SH-SY5Y (cell line): Measurements from ENCODE around the gene RNU6-1.

Source experiments
- GATA2 ChIP-seq: IDR thresholded peaks from 2 replicates; pipeline ENCODE4 v1.6.1; 2011; ENCODE audit warnings: mild to moderate bottlenecking, low read depth, low read length
- GATA3 ChIP-seq: IDR thresholded peaks from 2 replicates; pipeline ENCODE4 v1.6.1; 2011; ENCODE audit warnings: low read depth, mild to moderate bottlenecking, low read length, moderate library complexity

Gene RNU6-1

DNA sequence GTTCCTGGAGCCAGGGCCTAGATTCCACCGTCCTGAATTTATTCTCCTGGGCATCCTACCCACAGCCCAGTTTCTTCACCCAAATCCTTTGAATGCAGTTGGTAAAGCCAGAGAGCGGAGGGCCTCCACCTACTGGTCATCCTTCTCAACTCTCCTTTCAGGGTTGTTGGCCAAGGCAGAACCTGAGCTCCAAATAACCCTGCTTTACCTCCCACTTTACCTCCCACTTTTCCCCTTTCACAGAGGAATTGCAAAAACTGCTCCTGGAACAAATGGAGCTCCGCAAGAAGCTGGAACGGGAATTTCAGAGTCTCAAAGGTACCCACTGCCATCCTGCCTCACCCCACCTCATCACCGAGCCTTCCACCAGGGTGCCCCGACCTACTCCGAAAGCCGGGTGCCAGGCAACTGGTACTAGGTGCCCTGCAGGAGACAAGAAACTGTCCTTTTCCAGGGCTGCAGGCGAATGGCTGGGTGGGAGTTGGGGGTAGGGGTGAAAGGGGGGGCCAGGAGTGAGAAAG, 7.8 kb downstream of the RNU6-1 start:
- no peak for TF ChIP-seq GATA3
- no peak for TF ChIP-seq GATA2

DNA sequence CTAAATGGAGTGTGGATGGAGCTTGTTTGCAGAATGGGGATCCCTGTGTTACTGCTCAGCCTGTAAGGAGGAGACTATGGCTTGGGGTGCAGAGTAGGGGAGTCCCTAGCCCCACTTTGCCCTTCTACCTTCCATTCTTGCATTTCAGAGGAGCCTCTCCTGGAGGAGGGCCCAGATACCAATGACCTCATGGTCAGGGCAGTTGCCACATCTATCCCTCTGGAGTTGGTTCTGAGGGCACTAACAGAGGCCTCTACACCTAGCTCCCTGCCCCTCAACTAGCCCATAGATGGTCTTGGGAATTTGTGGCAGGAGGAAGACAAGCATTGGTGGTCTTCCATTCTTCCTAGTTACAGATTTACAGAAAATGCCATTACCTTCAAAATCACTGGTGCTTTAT, 8.5 kb downstream of the RNU6-1 start:
- TF ChIP-seq GATA3 (no peak), GATA2 (no peak)

DNA sequence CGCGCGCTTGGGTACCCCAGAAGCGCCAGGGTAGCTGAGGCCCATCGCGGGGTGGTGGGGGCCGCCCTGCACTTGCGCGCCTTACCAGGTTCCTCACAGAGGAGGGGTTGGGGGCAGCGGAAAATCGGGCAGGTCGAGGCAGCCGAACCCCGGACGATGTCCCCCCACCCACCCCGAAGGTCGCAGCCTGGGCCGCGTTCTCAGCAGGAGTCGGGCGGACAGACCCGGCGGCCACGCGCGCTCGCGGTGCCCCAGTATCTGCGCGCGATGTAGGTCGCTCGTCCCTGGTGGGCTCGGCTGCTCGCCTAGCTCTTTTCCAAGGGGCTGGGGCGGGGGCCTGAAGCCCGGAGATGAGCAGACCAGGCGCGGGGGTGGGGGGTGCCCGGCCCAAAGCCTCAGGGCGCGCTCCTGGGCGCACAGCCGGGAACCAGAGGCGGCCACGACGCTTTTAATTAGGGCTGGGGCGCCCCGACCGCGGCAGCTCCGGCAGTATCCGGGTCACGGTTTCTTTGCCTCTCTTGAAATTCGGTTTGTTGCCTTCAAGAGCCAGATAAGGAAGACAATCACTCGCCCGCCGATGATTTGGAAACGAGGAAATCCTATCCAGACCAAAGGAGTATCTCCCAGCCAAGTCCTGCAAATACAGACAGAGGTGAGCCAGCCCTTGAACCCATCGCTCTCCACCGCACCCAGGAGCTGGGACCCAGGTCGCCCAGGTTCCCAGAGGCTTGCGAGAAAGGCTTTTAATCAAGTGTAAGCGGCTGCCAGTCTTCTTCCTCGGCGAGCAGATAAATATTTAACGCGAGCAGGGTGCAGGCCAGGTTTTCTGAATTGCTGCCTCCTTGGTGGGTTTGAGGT, 10.0 kb downstream of the RNU6-1 start:
- TF ChIP-seq GATA3, result no peak

DNA sequence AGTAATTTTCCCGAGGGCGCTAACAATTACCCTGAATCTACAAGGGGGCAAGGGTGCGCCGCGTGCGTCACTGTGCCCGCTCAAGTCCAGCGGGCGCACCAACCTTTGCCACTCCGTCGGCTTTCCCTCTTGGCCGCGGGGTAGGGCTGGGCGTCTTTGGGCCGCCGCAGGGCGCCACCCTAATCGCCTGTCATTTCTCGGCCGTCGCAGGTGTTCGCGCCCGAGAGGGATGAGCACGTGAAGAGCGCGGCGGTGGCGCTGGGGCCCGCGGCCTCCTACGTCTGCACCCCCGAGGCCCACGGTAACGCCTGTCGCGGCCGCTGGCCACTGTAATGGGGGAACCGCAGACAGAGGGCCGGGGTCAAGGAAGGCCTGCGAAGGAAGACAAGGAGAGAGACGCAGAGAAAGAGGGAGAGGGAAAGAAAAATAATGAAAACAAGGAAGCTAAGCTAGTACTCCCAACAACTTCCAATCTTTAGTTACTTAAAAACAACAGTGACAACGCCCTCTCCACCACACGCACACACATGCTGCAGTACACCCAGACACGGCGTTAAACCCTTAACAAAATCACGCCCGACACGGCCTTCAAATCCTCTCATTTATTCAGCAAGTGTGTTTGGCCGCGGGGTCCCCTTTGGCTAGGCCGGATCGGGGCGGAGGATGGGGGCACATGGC, 10.7 kb downstream of the RNU6-1 start:
- TF ChIP-seq GATA2 (no peak), GATA3 (no peak)

DNA sequence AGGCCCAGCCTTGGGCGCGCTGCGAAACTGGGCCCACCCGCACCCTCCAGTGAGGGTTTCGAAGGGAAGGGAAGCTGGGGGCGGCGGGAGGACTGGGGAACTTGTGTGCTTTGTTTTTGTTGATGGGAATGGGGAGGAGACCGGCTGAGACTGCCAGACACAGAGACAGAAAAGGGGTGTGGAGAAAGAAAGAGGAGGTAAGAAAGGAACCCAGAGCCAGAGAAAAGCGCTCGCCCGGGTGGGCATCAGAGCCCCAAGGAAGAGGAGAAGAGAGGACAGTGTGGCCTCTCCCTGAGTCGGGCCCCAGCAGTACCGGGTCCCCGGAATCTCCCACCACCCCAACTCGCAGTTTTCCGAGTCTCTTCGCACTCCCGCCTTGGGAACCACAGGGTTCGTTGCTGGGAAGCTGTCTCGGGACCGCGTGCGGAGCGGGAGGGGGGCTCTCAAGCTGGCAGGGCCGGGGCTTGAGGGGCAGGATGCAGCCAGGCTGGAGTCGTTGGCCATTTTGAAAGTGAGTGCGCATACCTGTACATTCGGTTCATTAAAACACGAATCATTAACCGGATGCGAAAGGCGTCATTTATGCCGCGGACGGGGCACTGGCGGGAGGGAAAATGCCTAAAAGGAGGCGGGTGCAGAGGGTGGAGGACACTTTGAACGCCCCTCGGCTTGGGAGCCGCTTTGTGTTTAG, 11.4 kb downstream of the RNU6-1 start:
- TF ChIP-seq GATA2 (no peak), GATA3 (no peak)

DNA sequence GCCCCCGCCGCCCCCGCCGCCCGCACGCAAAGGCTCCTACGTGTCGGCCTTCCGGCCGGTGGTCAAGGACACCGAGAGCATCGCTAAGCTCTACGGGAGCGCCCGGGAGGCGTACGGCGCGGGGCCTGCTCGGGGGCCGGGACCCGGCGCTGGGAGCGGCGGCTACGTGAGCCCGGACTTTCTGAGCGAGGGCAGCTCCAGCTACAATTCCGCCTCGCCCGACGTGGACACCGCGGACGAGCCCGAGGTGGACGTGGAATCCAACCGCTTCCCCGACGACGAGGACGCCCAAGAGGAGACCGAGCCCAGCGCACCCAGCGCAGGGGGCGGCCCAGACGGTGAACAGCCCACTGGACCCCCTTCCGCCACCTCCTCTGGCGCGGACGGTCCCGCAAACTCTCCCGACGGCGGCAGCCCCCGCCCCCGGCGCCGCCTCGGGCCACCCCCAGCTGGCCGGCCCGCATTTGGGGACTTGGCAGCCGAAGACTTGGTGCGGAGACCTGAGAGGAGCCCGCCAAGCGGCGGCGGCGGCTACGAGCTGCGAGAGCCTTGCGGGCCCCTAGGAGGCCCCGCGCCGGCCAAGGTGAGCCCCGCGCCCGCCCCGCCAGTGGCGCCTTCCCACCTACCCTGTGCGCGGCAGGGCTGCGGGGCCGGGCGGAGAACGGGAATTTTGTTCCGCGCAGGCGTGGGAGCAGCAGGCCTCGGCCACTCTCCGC, 12.1 kb downstream of the RNU6-1 start:
- TF ChIP-seq GATA3 (no peak), GATA2 (no peak)

DNA sequence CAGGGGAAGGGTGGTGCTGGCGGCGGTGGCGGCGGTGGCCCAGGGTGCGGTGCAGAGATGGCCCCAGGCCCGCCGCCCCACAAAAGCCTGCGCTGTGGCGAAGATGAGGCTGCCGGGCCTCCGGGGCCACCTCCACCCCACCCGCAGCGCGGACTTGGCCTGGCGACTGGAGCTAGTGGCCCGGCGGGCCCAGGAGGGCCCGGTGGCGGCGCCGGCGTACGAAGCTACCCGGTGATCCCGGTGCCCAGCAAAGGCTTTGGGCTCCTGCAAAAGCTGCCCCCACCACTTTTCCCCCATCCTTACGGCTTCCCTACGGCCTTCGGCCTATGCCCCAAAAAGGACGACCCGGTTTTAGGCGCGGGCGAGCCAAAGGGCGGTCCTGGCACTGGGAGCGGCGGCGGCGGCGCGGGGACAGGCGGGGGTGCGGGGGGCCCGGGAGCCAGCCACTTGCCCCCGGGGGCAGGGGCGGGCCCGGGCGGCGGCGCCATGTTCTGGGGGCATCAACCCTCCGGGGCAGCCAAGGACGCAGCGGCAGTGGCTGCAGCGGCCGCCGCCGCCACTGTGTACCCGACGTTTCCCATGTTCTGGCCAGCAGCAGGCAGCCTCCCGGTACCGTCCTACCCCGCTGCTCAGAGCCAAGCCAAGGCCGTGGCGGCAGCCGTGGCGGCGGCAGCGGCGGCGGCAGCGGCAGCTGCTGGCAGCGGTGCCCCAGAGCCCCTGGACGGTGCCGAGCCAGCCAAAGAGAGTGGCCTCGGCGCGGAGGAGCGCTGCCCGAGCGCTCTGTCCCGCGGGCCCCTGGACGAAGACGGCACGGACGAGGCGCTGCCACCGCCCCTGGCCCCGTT, 12.9 kb downstream of the RNU6-1 start:
- no peak for TF ChIP-seq GATA3
- no peak for TF ChIP-seq GATA2

DNA sequence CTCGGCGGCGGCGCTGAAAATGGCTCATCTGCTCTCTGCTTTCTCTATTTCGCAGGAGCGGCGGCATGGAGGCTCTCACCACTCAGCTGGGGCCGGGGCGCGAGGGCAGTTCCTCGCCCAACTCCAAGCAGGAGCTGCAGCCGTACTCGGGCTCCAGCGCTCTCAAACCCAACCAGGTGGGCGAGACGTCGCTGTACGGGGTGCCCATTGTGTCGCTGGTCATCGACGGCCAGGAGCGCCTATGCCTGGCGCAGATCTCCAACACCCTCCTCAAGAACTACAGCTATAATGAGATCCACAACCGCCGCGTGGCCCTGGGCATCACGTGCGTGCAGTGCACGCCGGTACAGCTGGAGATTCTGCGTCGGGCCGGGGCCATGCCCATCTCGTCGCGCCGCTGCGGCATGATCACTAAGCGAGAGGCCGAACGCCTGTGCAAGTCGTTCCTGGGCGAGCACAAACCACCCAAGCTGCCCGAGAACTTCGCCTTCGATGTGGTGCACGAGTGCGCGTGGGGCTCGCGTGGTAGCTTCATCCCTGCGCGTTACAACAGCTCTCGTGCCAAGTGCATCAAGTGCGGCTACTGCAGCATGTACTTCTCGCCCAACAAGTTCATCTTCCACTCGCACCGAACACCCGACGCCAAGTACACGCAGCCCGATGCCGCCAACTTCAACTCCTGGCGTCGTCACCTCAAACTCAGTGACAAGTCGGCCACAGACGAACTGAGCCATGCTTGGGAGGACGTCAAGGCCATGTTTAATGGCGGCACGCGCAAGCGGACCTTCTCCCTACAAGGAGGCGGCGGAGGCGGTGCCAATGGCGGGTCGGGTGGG, 13.7 kb downstream of the RNU6-1 start:
- TF ChIP-seq GATA3, result no peak

DNA sequence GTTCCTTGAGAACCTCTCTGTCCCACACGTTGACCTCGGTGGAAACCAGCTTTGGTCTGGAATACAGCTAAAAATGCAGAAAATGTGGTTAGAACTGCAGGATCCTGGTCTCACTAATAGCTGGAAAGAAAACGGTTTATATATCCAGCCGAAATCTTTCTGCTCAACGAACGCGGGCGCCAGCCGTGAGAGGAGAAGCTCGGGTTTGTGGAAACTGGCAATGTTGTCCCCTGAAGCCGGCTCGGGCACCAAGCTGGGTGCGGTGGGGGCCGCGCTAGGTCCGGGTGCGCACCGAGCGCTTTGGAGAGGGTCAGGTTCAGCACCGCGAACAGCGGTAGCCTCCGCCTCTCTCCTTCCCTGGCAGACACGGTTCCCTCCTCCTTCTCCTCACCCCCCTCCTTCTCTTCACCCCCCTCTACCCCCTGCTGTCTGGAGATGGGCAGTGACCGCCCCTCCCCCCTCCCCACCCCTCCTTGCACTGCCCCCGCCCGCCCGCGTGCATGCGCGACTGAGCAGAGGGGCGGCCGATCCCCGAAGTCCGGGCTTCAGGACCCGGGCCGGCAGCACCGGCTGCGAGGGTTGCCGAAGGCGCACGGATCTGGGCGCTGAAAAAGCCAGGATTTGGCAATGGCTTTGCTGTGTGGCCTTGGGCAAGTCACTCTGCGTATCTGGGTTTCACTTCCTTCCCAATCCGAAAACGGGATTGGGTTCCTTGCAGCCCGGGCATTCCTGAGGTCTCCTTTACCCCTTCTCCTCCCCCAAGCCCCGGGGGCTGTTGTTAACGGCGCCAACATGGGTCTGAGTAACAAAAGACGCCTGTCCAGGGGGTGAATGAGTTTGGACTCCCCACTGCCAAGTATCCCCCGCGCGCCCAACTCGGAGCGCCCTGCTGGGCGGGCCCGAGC, 14.6 kb downstream of the RNU6-1 start, which contains the start of gene SKOR1:
Gene SKOR1, plus strand, starts transcription at position 534 of the 905 bp plus-strand sequence. Its CDS starts 94 bp downstream, at position 628.
- TF ChIP-seq GATA3 (no peak), GATA2 (no peak)

DNA sequence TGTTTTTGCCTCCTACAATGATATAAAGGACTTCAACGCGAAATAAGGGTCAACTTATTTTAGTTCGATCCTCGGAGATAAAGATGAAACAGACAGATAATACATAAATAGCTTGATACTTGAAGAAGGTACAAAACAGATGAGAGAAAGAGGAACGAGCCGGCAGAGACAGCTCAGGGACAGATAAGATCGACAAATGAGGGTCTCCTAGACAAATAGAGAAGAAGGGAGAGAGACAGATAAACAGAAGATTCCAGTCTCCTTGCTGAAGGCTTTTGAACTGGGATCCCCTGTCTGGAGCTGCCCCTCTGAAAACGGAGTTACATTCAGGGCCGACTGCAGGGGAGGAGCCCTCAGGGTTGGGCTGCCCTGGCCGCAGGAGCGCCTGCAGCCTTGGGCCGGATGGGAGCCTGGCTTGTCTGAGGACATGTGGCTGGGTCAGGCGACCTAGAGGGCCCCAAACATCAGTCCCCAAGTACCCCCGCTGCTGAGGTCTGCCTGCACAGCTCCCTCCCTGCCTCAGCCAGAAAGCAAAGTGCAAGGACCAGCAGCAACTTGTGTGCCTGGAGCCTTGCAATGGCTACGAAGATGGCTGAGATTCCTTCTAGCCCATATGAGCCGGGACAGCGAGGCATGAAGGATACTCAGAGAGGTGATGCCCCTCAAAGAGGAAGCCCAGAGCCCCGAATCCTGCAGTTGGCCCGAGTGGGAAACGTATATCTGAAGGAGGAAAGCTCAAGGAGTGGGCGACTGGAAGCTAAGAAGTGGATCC, 15.5 kb downstream of the RNU6-1 start:
- TF ChIP-seq GATA2, result peak; percentile 20; the same call in 1 of the 2 replicates
- TF ChIP-seq GATA3, result no peak

DNA sequence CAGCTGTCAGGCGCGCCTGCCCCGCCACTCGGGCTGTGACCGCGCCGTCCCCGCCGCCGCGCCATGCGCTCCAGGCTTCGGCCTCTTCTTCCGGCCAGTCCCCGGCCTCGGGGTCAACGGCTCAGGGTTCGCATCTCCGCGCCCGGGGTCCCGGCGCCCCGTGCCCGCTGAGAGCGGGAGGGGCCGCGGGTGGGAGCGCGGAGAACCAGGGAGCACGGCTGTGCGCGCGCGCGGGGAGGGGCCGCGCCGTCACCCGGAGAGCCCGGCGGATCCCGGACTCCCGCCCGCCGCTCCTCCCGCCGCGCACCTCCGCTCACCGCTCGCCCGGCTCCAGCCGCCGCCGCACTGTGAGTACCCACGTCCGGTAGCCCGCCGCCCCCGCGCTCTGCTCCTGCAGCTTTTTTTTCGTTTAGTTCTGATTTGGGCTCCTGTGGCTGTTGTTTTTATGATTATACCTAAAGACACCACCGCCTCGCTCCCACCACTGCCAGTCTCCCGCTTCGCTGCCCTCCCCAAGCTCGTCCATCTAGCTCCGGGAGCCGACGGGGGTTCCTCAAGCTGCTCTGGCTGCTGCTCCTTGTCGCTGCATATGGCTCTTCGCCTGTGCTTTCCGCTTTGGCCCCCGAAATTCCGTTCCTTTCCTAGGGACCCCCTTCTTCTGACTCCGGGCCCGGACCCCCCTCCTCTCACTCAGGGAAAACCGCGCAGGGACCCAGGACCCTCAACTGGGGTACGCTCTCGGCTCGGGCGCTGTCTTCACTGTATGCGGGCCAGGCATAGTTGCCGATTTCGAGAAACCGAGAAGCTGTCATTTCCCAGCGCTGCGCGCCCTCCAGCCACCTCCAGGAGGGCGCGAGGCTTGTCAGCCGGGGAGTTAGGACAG, 16.3 kb downstream of the RNU6-1 start:
- TF ChIP-seq GATA2 (no peak), GATA3 (no peak)
